Measurements from ENCODE around the gene CLNK. TPM values are rescaled to one million over a fixed set of nuclear protein-coding genes. Genes with fewer than 3 reads are reported as not detected.

CLNK gene
- total RNA-seq, 1 donor from 2014 or later: not detected

DNA sequence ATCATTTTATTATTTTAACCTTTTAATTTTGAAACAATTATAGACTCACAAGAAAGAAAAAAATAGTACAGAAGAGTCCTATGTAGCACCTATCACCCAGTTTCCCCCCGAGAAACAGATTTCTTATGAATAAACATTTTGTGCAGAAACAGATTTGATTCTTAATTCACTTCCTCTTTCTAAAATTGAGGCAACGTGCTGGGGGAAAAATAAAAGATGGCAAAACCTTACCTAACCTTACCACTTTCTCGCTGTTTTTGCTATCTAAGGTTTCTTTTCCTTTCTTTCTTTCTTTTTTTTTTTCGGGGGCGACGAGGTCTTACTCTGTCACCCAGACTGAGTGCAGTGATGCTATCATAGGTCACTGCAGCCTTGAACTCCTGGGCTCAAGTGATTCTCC is 4.3 kb upstream of the CLNK start:
- H3K27ac Mint-ChIP-seq (ENCODE audit: unreplicated experiment): no peak overlapping the region
- no peaks in the 10 kb centered on the region for H3K27me3 Mint-ChIP-seq (ENCODE audit: low read depth)

DNA sequence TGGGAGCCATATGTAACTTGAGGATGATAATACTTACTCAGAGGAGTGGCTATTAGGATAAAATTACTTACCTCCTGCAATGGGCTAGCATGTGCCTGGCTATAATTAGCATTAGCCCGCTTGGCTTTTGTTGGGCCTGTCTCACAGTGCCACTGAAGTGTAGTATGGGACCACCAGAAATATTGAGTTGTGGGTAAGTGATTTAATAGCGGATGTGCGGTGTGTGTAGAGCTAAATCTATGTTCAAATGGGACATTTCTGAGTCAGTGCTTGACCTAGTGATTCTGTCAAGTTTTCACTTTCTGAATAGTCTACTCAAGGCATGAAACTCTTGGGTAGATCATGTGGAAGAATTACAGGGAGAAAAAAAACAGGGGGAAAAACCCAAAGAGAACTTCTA is 3.5 kb upstream of the CLNK start:
- no peaks in the 10 kb centered on the region for H3K9me3 Mint-ChIP-seq (ENCODE audit: low read depth)
- H3K4me3 Mint-ChIP-seq (ENCODE audit: unreplicated experiment): no peak overlapping the region
- no peak for DNase-seq (ENCODE audit: low spot score)
- TF ChIP-seq, protein P1, sequence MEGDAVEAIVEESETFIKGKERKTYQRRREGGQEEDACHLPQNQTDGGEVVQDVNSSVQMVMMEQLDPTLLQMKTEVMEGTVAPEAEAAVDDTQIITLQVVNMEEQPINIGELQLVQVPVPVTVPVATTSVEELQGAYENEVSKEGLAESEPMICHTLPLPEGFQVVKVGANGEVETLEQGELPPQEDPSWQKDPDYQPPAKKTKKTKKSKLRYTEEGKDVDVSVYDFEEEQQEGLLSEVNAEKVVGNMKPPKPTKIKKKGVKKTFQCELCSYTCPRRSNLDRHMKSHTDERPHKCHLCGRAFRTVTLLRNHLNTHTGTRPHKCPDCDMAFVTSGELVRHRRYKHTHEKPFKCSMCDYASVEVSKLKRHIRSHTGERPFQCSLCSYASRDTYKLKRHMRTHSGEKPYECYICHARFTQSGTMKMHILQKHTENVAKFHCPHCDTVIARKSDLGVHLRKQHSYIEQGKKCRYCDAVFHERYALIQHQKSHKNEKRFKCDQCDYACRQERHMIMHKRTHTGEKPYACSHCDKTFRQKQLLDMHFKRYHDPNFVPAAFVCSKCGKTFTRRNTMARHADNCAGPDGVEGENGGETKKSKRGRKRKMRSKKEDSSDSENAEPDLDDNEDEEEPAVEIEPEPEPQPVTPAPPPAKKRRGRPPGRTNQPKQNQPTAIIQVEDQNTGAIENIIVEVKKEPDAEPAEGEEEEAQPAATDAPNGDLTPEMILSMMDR (IDR thresholded peaks at IDR 0.05): no peak
- no peaks in the 10 kb centered on the region for H3K36me3 Mint-ChIP-seq (ENCODE audit: low read depth)
- no peak overlapping the region for H3K27ac Mint-ChIP-seq (ENCODE audit: unreplicated experiment)
- peaks cover 8% of the 10 kb centered on the region for H3K4me1 Mint-ChIP-seq (ENCODE audit: low read depth)
- H3K27me3 Mint-ChIP-seq (ENCODE audit: low read depth): no peaks in the 10 kb centered on the region

More for the DNA sequence above, 4.3 kb upstream of the CLNK start:
- TF ChIP-seq, protein P1 (IDR thresholded peaks at IDR 0.05): no peak
- H3K4me1 Mint-ChIP-seq (ENCODE audit: low read depth): peaks cover 8% of the 10 kb centered on the region
- no peak for DNase-seq (ENCODE audit: low spot score)
- no peaks in the 10 kb centered on the region for H3K36me3 Mint-ChIP-seq (ENCODE audit: low read depth)
- no peak overlapping the region for H3K4me3 Mint-ChIP-seq (ENCODE audit: unreplicated experiment)
- H3K9me3 Mint-ChIP-seq (ENCODE audit: low read depth): no peaks in the 10 kb centered on the region

DNA sequence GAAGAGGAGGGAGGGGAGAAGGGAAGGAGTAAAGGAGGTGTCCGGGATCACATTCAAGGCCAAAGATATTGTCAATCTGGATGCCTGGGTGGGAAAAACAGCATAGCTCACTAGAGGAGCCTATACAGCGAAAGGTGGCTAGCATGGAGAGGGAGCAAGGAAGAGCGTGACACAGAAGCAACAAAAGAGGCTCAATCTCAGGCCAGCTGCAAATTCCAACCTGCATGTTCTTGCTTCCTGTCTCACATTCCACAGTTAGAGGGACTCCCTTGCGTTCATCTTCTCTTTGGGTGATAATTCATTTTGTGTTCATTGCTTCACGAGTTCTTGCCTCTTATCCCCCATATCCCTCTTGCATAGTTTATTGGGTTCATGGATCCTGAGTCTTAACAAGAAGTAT is 3.0 kb upstream of the CLNK start:
- Mint-ChIP-seq H3K27me3 (ENCODE audit: low read depth) (no peaks in the 10 kb centered on the region), H3K4me1 (ENCODE audit: low read depth) (peaks cover 8% of the 10 kb centered on the region), H3K9me3 (ENCODE audit: low read depth) (no peaks in the 10 kb centered on the region), H3K27ac (ENCODE audit: unreplicated experiment) (no peak overlapping the region), H3K36me3 (ENCODE audit: low read depth) (no peaks in the 10 kb centered on the region), H3K4me3 (ENCODE audit: unreplicated experiment) (no peak overlapping the region)
- no peak for DNase-seq (ENCODE audit: low spot score)
- TF ChIP-seq, protein P1 (IDR thresholded peaks at IDR 0.05): no peak

DNA sequence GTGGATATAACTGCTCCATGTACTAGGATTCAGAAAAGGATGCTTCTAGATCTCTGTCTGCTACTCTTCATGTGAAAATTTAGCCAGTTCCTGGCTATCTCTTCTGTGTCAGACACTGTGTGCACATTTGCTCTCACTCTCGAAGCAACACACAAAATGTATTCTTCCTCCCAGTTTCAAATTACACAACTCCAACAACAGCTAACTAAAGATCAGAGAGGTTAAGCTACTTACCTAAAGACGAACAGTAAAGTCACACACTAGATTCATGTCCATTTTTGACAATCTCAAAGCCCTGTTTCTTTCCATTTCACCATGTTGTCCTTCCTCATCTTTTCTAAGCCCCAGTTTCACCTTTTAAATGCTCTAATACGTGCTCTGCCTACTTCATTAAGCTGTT is 2.2 kb downstream of the CLNK start:
- DNase-seq (ENCODE audit: low spot score): no peak
- no peak overlapping the region for H3K4me3 Mint-ChIP-seq (ENCODE audit: unreplicated experiment)
- no peaks in the 10 kb centered on the region for H3K36me3 Mint-ChIP-seq (ENCODE audit: low read depth)
- no peak overlapping the region for H3K27ac Mint-ChIP-seq (ENCODE audit: unreplicated experiment)
- H3K9me3 Mint-ChIP-seq (ENCODE audit: low read depth): no peaks in the 10 kb centered on the region
- TF ChIP-seq, protein P1 (IDR thresholded peaks at IDR 0.05): no peak
- no peaks in the 10 kb centered on the region for H3K27me3 Mint-ChIP-seq (ENCODE audit: low read depth)
- no peaks in the 10 kb centered on the region for H3K4me1 Mint-ChIP-seq (ENCODE audit: low read depth)

DNA sequence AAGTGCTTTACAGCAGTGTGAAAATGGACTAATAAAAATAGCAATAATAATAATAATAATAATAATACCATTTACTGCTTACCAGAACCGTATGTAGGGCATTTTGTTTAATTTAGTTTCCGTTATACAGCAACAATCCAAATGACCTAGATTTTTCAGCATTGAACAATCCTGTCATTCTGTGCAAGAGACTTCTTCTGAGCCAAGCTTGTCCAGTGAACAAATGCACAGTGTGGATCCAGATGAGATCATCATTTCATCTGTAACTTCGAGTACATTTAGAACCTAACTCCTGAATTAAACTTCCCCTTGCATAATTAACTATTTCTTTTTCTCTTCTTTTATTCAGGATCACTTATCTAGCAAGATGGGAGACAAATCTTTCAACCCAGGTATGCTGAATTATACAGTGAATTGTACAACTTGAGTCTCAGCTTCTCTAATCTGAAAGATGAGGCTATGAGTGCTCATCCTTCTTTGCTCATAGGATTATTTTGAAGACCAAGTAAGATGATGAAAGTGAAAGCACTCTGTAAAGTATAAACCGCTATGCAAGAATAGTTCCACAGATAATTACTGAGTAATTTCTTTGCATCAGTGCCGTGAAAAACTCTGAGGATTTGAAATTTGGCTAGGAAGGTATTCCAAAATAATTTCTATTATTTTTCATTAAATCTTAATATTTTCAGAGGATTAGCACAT is 6.6 kb downstream of the CLNK start:
- no peak overlapping the region for H3K4me3 Mint-ChIP-seq (ENCODE audit: unreplicated experiment)

More for the DNA sequence above, 6.6 kb downstream of the CLNK start:
- H3K36me3 Mint-ChIP-seq (ENCODE audit: low read depth): no peaks in the 10 kb centered on the region
- H3K9me3 Mint-ChIP-seq (ENCODE audit: low read depth): peaks cover 3% of the 10 kb centered on the region
- no peak for DNase-seq (ENCODE audit: low spot score)
- H3K27ac Mint-ChIP-seq (ENCODE audit: unreplicated experiment): no peak overlapping the region
- H3K4me1 Mint-ChIP-seq (ENCODE audit: low read depth): no peaks in the 10 kb centered on the region
- TF ChIP-seq, protein P1 (IDR thresholded peaks at IDR 0.05): no peak
- H3K27me3 Mint-ChIP-seq (ENCODE audit: low read depth): peaks cover 2% of the 10 kb centered on the region
